ENCODE results near the gene BARX2. TPM values are rescaled to one million over a fixed set of nuclear protein-coding genes. Genes with fewer than 3 reads are reported as not detected.
A peak's percentile ranks its signal among the peaks of the same experiment; 100 is the strongest.
"Not testable (repeated sequence)": the region's sequence is repeated elsewhere in the genome, so short reads cannot be mapped to it uniquely, and the experiment has no call there.

BARX2 gene
- not detected for total RNA-seq

GRCh38 chr11:129375751-129376657, at the start of gene BARX2:
Gene BARX2, plus strand, starts transcription at chr11:129375848. Its CDS starts 188 bp downstream, at chr11:129376036.
- Mint-ChIP-seq H3K27ac (no peak within 1 kb of the TSS), H3K36me3 (ENCODE audit: low read depth) (peaks cover 3% of the 10 kb centered on the region)
- CTCF ChIA-PET = interaction anchor here (0.7 to 1.9 kb wide), 5 partner anchors 9 to 1474 kb away, joined by 3 to 7 read pairs (median 5); no protein-coding TSS in a partner anchor

GRCh38 chr11:129326921-129327320, 48.7 kb upstream of the BARX2 start:
- Mint-ChIP-seq H3K9me3 (no peaks in the 10 kb centered on the region), H3K27me3 (no peaks in the 10 kb centered on the region), H3K27ac (no peak overlapping the region), H3K4me1 (peaks cover under 1% of the 10 kb centered on the region), H3K4me3 (no peak overlapping the region), H3K36me3 (ENCODE audit: low read depth) (no peaks in the 10 kb centered on the region)
- ChIA-PET CTCF (no interaction called here), POLR2A (no interaction called here)
- DNase-seq = no peak

More at GRCh38 chr11:129375751-129376657, at the start of gene BARX2:
- Mint-ChIP-seq H3K27me3 (peaks cover 73% of the 10 kb centered on the region), H3K4me1 (peaks cover 28% of the 10 kb centered on the region), H3K4me3 (peak within 1 kb of the TSS; percentile 34), H3K9me3 (no peaks in the 10 kb centered on the region)
- POLR2A ChIA-PET = no interaction called here
- peak; percentile 27 for DNase-seq

- H3K4me3 Mint-ChIP-seq = not testable (repeated sequence)
Measured at GRCh38 chr11:129327708-129328107, 47.9 kb upstream of the BARX2 start.

GRCh38 chr11:129328756-129329155, 46.9 kb upstream of the BARX2 start:
- Mint-ChIP-seq H3K4me3 (no peak overlapping the region), H3K27me3 (no peaks in the 10 kb centered on the region), H3K4me1 (peaks cover 3% of the 10 kb centered on the region), H3K36me3 (ENCODE audit: low read depth) (no peaks in the 10 kb centered on the region), H3K9me3 (no peaks in the 10 kb centered on the region), H3K27ac (no peak overlapping the region)
- DNase-seq = no peak
- CTCF ChIA-PET = interaction anchor here (1.1 to 1.3 kb wide), 2 partner anchors 12 to 443 kb away, joined by 3 to 4 read pairs; no protein-coding TSS in a partner anchor
- POLR2A ChIA-PET = no interaction called here

More at GRCh38 chr11:129327708-129328107, 47.9 kb upstream of the BARX2 start:
- POLR2A ChIA-PET; H3K36me3 Mint-ChIP-seq (ENCODE audit: low read depth); DNase-seq; H3K27ac Mint-ChIP-seq; H3K9me3 Mint-ChIP-seq; H3K27me3 Mint-ChIP-seq; H3K4me1 Mint-ChIP-seq: not testable (repeated sequence)
- CTCF ChIA-PET = interaction anchor here (0.7 to 1.3 kb wide), 2 partner anchors 8 to 442 kb away, joined by 3 to 4 read pairs; no protein-coding TSS in a partner anchor

GRCh38 chr11:129331217-129331616, 44.4 kb upstream of the BARX2 start:
- no peak for DNase-seq
- no peaks in the 10 kb centered on the region for H3K36me3 Mint-ChIP-seq (ENCODE audit: low read depth)
- no peak overlapping the region for H3K4me3 Mint-ChIP-seq
- ChIA-PET CTCF (interaction anchor here (0.6 to 3.7 kb wide), 8 partner anchors 12 to 446 kb away, joined by 3 to 31 read pairs (median 4); no protein-coding TSS in a partner anchor), POLR2A (no interaction called here)
- no peaks in the 10 kb centered on the region for H3K27me3 Mint-ChIP-seq
- H3K27ac Mint-ChIP-seq = no peak overlapping the region
- no peaks in the 10 kb centered on the region for H3K9me3 Mint-ChIP-seq
- H3K4me1 Mint-ChIP-seq = peaks cover 3% of the 10 kb centered on the region

- H3K36me3 Mint-ChIP-seq (ENCODE audit: low read depth) = no peaks in the 10 kb centered on the region
- DNase-seq = peak; percentile 63
- H3K4me1 Mint-ChIP-seq = peaks cover 3% of the 10 kb centered on the region
- no peak overlapping the region for H3K4me3 Mint-ChIP-seq
- ChIA-PET CTCF (interaction anchor here (0.6 to 3.7 kb wide), 10 partner anchors 12 to 446 kb away, joined by 3 to 31 read pairs (median 4); no protein-coding TSS in a partner anchor), POLR2A (no interaction called here)
- no peaks in the 10 kb centered on the region for H3K27me3 Mint-ChIP-seq
- no peak overlapping the region for H3K27ac Mint-ChIP-seq
- H3K9me3 Mint-ChIP-seq = no peaks in the 10 kb centered on the region
Measured at GRCh38 chr11:129331871-129332274, 43.8 kb upstream of the BARX2 start.

GRCh38 chr11:129333873-129334272, 41.8 kb upstream of the BARX2 start:
- H3K9me3 Mint-ChIP-seq = no peaks in the 10 kb centered on the region
- no peak overlapping the region for H3K27ac Mint-ChIP-seq
- H3K27me3 Mint-ChIP-seq = no peaks in the 10 kb centered on the region
- DNase-seq = no peak
- CTCF ChIA-PET = interaction anchor here (0.7 to 3.7 kb wide), 2 partner anchors 216 to 448 kb away, joined by 3 to 31 read pairs; no protein-coding TSS in a partner anchor
- no peak overlapping the region for H3K4me3 Mint-ChIP-seq
- H3K36me3 Mint-ChIP-seq (ENCODE audit: low read depth) = no peaks in the 10 kb centered on the region
- POLR2A ChIA-PET = no interaction called here
- peaks cover 3% of the 10 kb centered on the region for H3K4me1 Mint-ChIP-seq

GRCh38 chr11:129344301-129344940, 31.2 kb upstream of the BARX2 start:
- H3K27me3 Mint-ChIP-seq; POLR2A ChIA-PET; H3K27ac Mint-ChIP-seq; H3K9me3 Mint-ChIP-seq; CTCF ChIA-PET; H3K4me1 Mint-ChIP-seq; H3K36me3 Mint-ChIP-seq (ENCODE audit: low read depth); H3K4me3 Mint-ChIP-seq: not testable (repeated sequence)
- peak; percentile 28 for DNase-seq

GRCh38 chr11:129346916-129347315, 28.7 kb upstream of the BARX2 start:
- Mint-ChIP-seq H3K27ac (no peak overlapping the region), H3K36me3 (ENCODE audit: low read depth) (no peaks in the 10 kb centered on the region), H3K9me3 (no peaks in the 10 kb centered on the region), H3K4me1 (peaks cover 3% of the 10 kb centered on the region), H3K27me3 (peaks cover 2% of the 10 kb centered on the region), H3K4me3 (no peak overlapping the region)
- POLR2A ChIA-PET = no interaction called here
- DNase-seq = no peak
- CTCF ChIA-PET = no interaction called here

- Mint-ChIP-seq H3K9me3 (no peaks in the 10 kb centered on the region), H3K36me3 (ENCODE audit: low read depth) (no peaks in the 10 kb centered on the region), H3K27ac (no peak overlapping the region), H3K27me3 (peaks cover 2% of the 10 kb centered on the region), H3K4me3 (no peak overlapping the region), H3K4me1 (peaks cover 3% of the 10 kb centered on the region)
- ChIA-PET POLR2A (no interaction called here), CTCF (no interaction called here)
- DNase-seq = no peak
Measured at GRCh38 chr11:129348813-129349212, 26.8 kb upstream of the BARX2 start.

- H3K36me3 Mint-ChIP-seq (ENCODE audit: low read depth) = no peaks in the 10 kb centered on the region
- ChIA-PET CTCF (no interaction called here), POLR2A (no interaction called here)
- H3K4me1 Mint-ChIP-seq = no peaks in the 10 kb centered on the region
- H3K4me3 Mint-ChIP-seq = no peak overlapping the region
- H3K27me3 Mint-ChIP-seq = peaks cover 2% of the 10 kb centered on the region
- H3K27ac Mint-ChIP-seq = no peak overlapping the region
- no peak for DNase-seq
- no peaks in the 10 kb centered on the region for H3K9me3 Mint-ChIP-seq
Measured at GRCh38 chr11:129352676-129353075, 23.0 kb upstream of the BARX2 start.

GRCh38 chr11:129354691-129355090, 21.0 kb upstream of the BARX2 start:
- Mint-ChIP-seq H3K27ac (no peak overlapping the region), H3K4me3 (no peak overlapping the region), H3K36me3 (ENCODE audit: low read depth) (no peaks in the 10 kb centered on the region), H3K4me1 (no peaks in the 10 kb centered on the region), H3K27me3 (peaks cover 7% of the 10 kb centered on the region), H3K9me3 (no peaks in the 10 kb centered on the region)
- CTCF ChIA-PET = no interaction called here
- no peak for DNase-seq
- POLR2A ChIA-PET = no interaction called here

- POLR2A ChIA-PET = no interaction called here
- Mint-ChIP-seq H3K27ac (no peak overlapping the region), H3K9me3 (no peaks in the 10 kb centered on the region), H3K4me1 (no peaks in the 10 kb centered on the region), H3K4me3 (no peak overlapping the region), H3K36me3 (ENCODE audit: low read depth) (no peaks in the 10 kb centered on the region), H3K27me3 (peaks cover 12% of the 10 kb centered on the region)
- CTCF ChIA-PET = no interaction called here
- no peak for DNase-seq
Measured at GRCh38 chr11:129359748-129360147, 15.9 kb upstream of the BARX2 start.
